NCI-H1436 treated with DMSO at 0.1 percent for 48 hours (cell line): ENCODE data around the gene TMEM138.
"Not testable (repeated sequence)": the region's sequence is repeated elsewhere in the genome, so short reads cannot be mapped to it uniquely, and the experiment has no call there.

Experiments used
- DNase-seq: peaks from one replicate; lab custom pipeline; 2025; lab: John Stamatoyannopoulos, UW

Gene TMEM138

GRCh38 chr11:61367406-61367805, 5.2 kb downstream of the TMEM138 start:
- DNase-seq, result no peak

- no peak for DNase-seq
Observed at GRCh38 chr11:61368646-61369045, 6.5 kb downstream of the TMEM138 start.

GRCh38 chr11:61369372-61370348, 7.5 kb downstream of the TMEM138 start:
- DNase-seq, result no peak

GRCh38 chr11:61370349-61371005, 8.3 kb downstream of the TMEM138 start:
- no peak for DNase-seq

- no peak for DNase-seq
Observed at GRCh38 chr11:61372659-61373420, 10.7 kb downstream of the TMEM138 start.

GRCh38 chr11:61375761-61376108, 13.6 kb downstream of the TMEM138 start:
- DNase-seq, result no peak

GRCh38 chr11:61377461-61378160, 15.4 kb downstream of the TMEM138 start:
- DNase-seq, result no peak

- no peak for DNase-seq
Observed at GRCh38 chr11:61378713-61379313, 16.6 kb downstream of the TMEM138 start.

- no peak for DNase-seq
Observed at GRCh38 chr11:61380884-61381283, 18.7 kb downstream of the TMEM138 start.

- DNase-seq, result not testable (repeated sequence)
Observed at GRCh38 chr11:61383859-61384258, 21.7 kb downstream of the TMEM138 start.

GRCh38 chr11:61384271-61385242, 22.4 kb downstream of the TMEM138 start:
- no peak for DNase-seq

- DNase-seq, result no peak
Observed at GRCh38 chr11:61390161-61390560, 28.0 kb downstream of the TMEM138 start.

GRCh38 chr11:61392981-61393595, 30.9 kb downstream of the TMEM138 start:
- no peak for DNase-seq

GRCh38 chr11:61401173-61401572, 39.0 kb downstream of the TMEM138 start:
- no peak for DNase-seq

- DNase-seq, result no peak
Observed at GRCh38 chr11:61401573-61401972, 39.4 kb downstream of the TMEM138 start.

- no peak for DNase-seq
Observed at GRCh38 chr11:61403658-61404057, 41.5 kb downstream of the TMEM138 start.

GRCh38 chr11:61404103-61404502, 41.9 kb downstream of the TMEM138 start:
- no peak for DNase-seq

- no peak for DNase-seq
Observed at GRCh38 chr11:61404641-61405040, 42.5 kb downstream of the TMEM138 start.

- no peak for DNase-seq
Observed at GRCh38 chr11:61406067-61406466, 43.9 kb downstream of the TMEM138 start.
